Endothelial cell of umbilical vein (primary cell): Measurements from ENCODE around the gene GIT2. TPM values are rescaled to one million over a fixed set of nuclear protein-coding genes. Genes with fewer than 3 reads are reported as not detected.

ENCODE experiments used
- BruUV-seq: library from RNA; stranded (reverse); fragments of 400-500 nt; replicated peaks from 2 replicates; lab custom pipeline; 2021; lab: Mats Ljungman, UMichigan
- CTCF ChIA-PET: fragments of 300-600, 350-600 bp; sonication (Branson Sonifier 250); formaldehyde crosslinking; loops from one replicate; lab custom pipeline; 2021; ENCODE audit warnings: antibody characterized with exemption, inconsistent platforms; lab: Charles Lee
- POLR2A ChIA-PET: fragments of 300-600, 350-600 bp; sonication (Branson Sonifier 250); formaldehyde crosslinking; loops from one replicate; lab custom pipeline; 2021; ENCODE audit warnings: antibody characterized with exemption, inconsistent platforms; lab: Charles Lee
- DNase-seq: peaks from one replicate; pipeline ENCODE4 v3.0.0-alpha.2; 2011; ENCODE audit warnings: low read depth, low spot score
- FAIRE-seq: peaks from 2 replicates; lab custom pipeline; 2011; peaks lifted over from hg19 to GRCh38; lab: Jason Lieb, UNC
- H2AFZ ChIP-seq: 2 replicates; pipeline ENCODE4 v1.6.0; 2012; ENCODE audit warnings: low read depth, low read length, control low read depth, inconsistent platforms
- H3K27ac ChIP-seq: 2 replicates; pipeline ENCODE4 v1.5.1; 2011; ENCODE audit warnings: low read depth, mild to moderate bottlenecking, control low read depth, low read length, moderate library complexity; ENCODE audit not compliant: insufficient read depth
- H3K27me3 ChIP-seq, 2 experiments: 2 replicates each; pipeline versions ENCODE4 v1.6.0 to v1.6.1; 2011; ENCODE audit warnings: low read length in 2 of 2, mixed read lengths in 1 of 2; ENCODE audit not compliant: control insufficient read depth in 2 of 2, insufficient read depth in 2 of 2
- H3K36me3 ChIP-seq, 2 experiments: 2 replicates in 1 of 2; 3 replicates in 1 of 2; pipeline ENCODE4 v1.5.1; 2011; ENCODE audit warnings: low read length in 2 of 2, mild to moderate bottlenecking in 1 of 2, moderate library complexity in 1 of 2; ENCODE audit not compliant: control insufficient read depth in 2 of 2, insufficient read depth in 2 of 2; ENCODE audit errors: extremely low read depth in 1 of 2
- H3K4me1 ChIP-seq: 3 replicates; pipeline ENCODE4 v1.5.1; 2011; ENCODE audit warnings: mild to moderate bottlenecking, low read length; ENCODE audit not compliant: control insufficient read depth, insufficient read depth; ENCODE audit errors: extremely low read depth
- H3K4me2 ChIP-seq: 2 replicates; pipeline ENCODE4 v1.6.1; 2011; ENCODE audit warnings: low read length, control low read depth, mixed read lengths; ENCODE audit not compliant: insufficient read depth
- H3K4me3 ChIP-seq, 3 experiments: fragments of 200-600 bp in 1 of 3; sonication (generic), shearing (Covaris generic) in 1 of 3; replicated peaks in 1 of 3; 2 replicates each; pipeline ENCODE4 v1.5.1; 2011 to 2016; ENCODE audit warnings: control low read depth in 3 of 3, low read length in 3 of 3, mild to moderate bottlenecking in 2 of 3, inconsistent platforms in 1 of 3, low read depth in 1 of 3, moderate library complexity in 1 of 3; ENCODE audit not compliant: insufficient read depth in 1 of 3
- H3K79me2 ChIP-seq: 2 replicates; pipeline ENCODE4 v1.6.0; 2012; ENCODE audit warnings: low read length, inconsistent platforms; ENCODE audit not compliant: control insufficient read depth, insufficient read depth
- H3K9ac ChIP-seq: replicated peaks from 2 replicates; pipeline ENCODE3; 2011; ENCODE audit warnings: low read length, control low read depth; ENCODE audit not compliant: insufficient read depth; ENCODE audit errors: extremely low read depth
- H3K9me1 ChIP-seq: replicated peaks from 3 replicates; pipeline ENCODE4 v1.6.0; 2011; ENCODE audit warnings: mild to moderate bottlenecking, low read length; ENCODE audit not compliant: control insufficient read depth, insufficient read depth; ENCODE audit errors: extremely low read depth
- H3K9me3 ChIP-seq: replicated peaks from 2 replicates; pipeline ENCODE4 v1.5.1; 2012; ENCODE audit warnings: low read length, inconsistent platforms; ENCODE audit not compliant: control insufficient read depth, insufficient read depth
- H4K20me1 ChIP-seq: replicated peaks from 2 replicates; pipeline ENCODE3; 2011; ENCODE audit warnings: mild to moderate bottlenecking, low read length; ENCODE audit not compliant: control insufficient read depth, insufficient read depth; ENCODE audit errors: extremely low read depth
- CTCF ChIP-seq, 2 donors: IDR thresholded peaks; 1 replicate in 1 of 2; 2 replicates in 1 of 2; pipeline ENCODE4 v1.5.1; 2011; ENCODE audit warnings: low read length in 2 of 2, mild to moderate bottlenecking in 2 of 2, moderate library complexity in 2 of 2, control low read depth in 1 of 2, inconsistent platforms in 1 of 2, low read depth in 1 of 2; ENCODE audit not compliant: insufficient read depth in 1 of 2; ENCODE audit errors: extremely low read depth in 1 of 2
- EZH2 ChIP-seq: IDR thresholded peaks from 2 replicates; pipeline ENCODE4 v1.6.1; 2012; ENCODE audit warnings: borderline replicate concordance, low read depth, mild to moderate bottlenecking, moderate library complexity, low read length, inconsistent platforms; ENCODE audit not compliant: severe bottlenecking
- FOS ChIP-seq: IDR thresholded peaks from 2 replicates; pipeline ENCODE4 v1.6.1; 2011; ENCODE audit warnings: mild to moderate bottlenecking, low read length, moderate library complexity, borderline replicate concordance; ENCODE audit not compliant: insufficient read depth
- GATA2 ChIP-seq: IDR thresholded peaks from 2 replicates; pipeline ENCODE4 v1.7.0; 2011; ENCODE audit warnings: low read depth, mild to moderate bottlenecking, moderate library complexity, mixed read lengths, low read length; ENCODE audit not compliant: insufficient read length, insufficient read depth
- JUN ChIP-seq: IDR thresholded peaks from 2 replicates; pipeline ENCODE4 v1.6.1; 2011; ENCODE audit warnings: borderline replicate concordance, low read depth; ENCODE audit not compliant: insufficient read length, insufficient read depth
- MAX ChIP-seq: IDR thresholded peaks from 2 replicates; pipeline ENCODE4 v1.6.1; 2011; ENCODE audit not compliant: insufficient read depth, insufficient read length
- MYC ChIP-seq: IDR thresholded peaks from one replicate; pipeline ENCODE4 v1.6.1; 2011; ENCODE audit warnings: mild to moderate bottlenecking, low read depth, low read length
- POLR2A ChIP-seq: IDR thresholded peaks from 2 replicates; pipeline ENCODE4 v1.6.1; 2012; ENCODE audit warnings: low read depth, mild to moderate bottlenecking, control low read depth, low read length
- POLR2AphosphoS5 ChIP-seq: IDR thresholded peaks from 2 replicates; pipeline ENCODE4 v1.6.1; 2012; ENCODE audit warnings: low read depth, mild to moderate bottlenecking, control low read depth, low read length, moderate library complexity; ENCODE audit not compliant: insufficient read depth
- dilution Hi-C: fragments of 300-500 bp; cut with MboI; formaldehyde crosslinking; loops from one replicate; pipeline ENCODE4 v1.15.0; 2019; ENCODE audit warnings: low sequenced_read_pairs; ENCODE audit not compliant: extremely low pct_ligation_motif_present
- intact Hi-C: fragments of 100-400 bp; cut with micrococcal nuclease; formaldehyde crosslinking; loops from one replicate; pipeline ENCODE4 v1.10.0; 2022
- polyA plus RNA-seq, 4 experiments: library from polyadenylated mRNA; depleted of rRNA in 3 of 4; stranded (reverse) in 3 of 4; unstranded in 1 of 4; fragments of >200 nt; gene quantifications; 2 replicates each; pipeline versions ENCODE4 v1.2.1 to v1.2.3, GENCODE V29; 2011 to 2012; ENCODE audit warnings: missing spikeins in 1 of 4
- total RNA-seq: library from RNA; stranded (reverse); gene quantifications from 2 replicates; pipeline ENCODE4 v1.2.3, GENCODE V29; 2021

The GIT2 gene
- total and polyA plus RNA-seq, 2 donors (not counting 3 experiments of a cell fraction or from before 2014, with no cell fraction given) = 37.3 to 77.2 TPM

DNA sequence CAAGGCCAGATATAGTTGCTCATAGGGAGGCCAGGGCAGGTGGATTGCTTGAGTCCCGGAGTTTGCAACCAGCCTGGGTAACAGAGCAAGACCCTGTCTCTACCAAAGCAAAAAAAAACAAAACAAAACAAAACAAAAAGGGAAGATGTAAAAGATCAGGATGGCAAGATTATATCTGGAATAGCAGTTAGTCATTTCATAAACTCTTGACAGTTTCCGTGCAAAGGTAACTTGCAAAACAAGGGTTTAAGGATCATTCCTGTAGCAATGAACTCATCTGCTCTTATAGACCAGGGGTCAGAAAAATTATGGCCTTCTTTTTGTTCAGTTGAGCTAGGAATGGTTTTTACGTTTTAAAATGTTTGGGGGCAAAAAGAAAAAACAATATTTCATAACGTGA lies 29.6 kb downstream of the GIT2 start:
- no peak overlapping the region for H3K4me2 ChIP-seq
- no peaks in the 10 kb centered on the region for H4K20me1 ChIP-seq
- intact Hi-C loops (no loop called here), dilution Hi-C loops (no loop called here)
- BruUV-seq = no TSS peak
- H2AFZ ChIP-seq = no peak overlapping the region
- H3K79me2 ChIP-seq = no peaks in the 10 kb centered on the region
- FAIRE-seq (no peak), DNase-seq (no peak)
- ChIA-PET CTCF (interaction anchor here (0.6 kb wide), 1 partner anchor 50 kb away, joined by 4 read pairs; no protein-coding TSS in a partner anchor), POLR2A (interaction anchor here (0.7 kb wide), 1 partner anchor 304 kb away, joined by 3 read pairs; no protein-coding TSS in a partner anchor)
- H3K9ac ChIP-seq = no peak overlapping the region
- H3K36me3 ChIP-seq = peaks cover 10 to 14% of the 10 kb centered on the region in 2 experiments
- H3K4me3 ChIP-seq = no peak overlapping the region
- no peaks in the 10 kb centered on the region for H3K9me1 ChIP-seq
- no peaks in the 10 kb centered on the region for H3K27me3 ChIP-seq
- peaks cover 16% of the 10 kb centered on the region for H3K4me1 ChIP-seq
- TF ChIP-seq JUN (no peak), FOS (no peak), GATA2 (no peak), MYC (no peak)
- H3K27ac ChIP-seq = no peak overlapping the region
- H3K9me3 ChIP-seq = no peaks in the 10 kb centered on the region

- dilution Hi-C loops (no loop called here), intact Hi-C loops (no loop called here)
- Histone ChIP-seq H3K9me3 (no peaks in the 10 kb centered on the region), H2AFZ (no peak overlapping the region), H3K4me1 (peaks cover 16% of the 10 kb centered on the region), H3K4me3 (no peak overlapping the region), H4K20me1 (no peaks in the 10 kb centered on the region), H3K27me3 (no peaks in the 10 kb centered on the region), H3K36me3 (peaks cover 18 to 20% of the 10 kb centered on the region in 2 experiments), H3K9me1 (no peaks in the 10 kb centered on the region), H3K4me2 (no peak overlapping the region), H3K9ac (no peak overlapping the region), H3K27ac (no peak overlapping the region), H3K79me2 (no peaks in the 10 kb centered on the region)
- peak; percentile 89 for FAIRE-seq
- TF ChIP-seq MYC (no peak), JUN (no peak), GATA2 (peak; percentile 82), EZH2 (no peak), FOS (peak; percentile 39), CTCF (IDR thresholded peaks at IDR 0.05; ENCODE audit: extremely low read depth in 1 of 2, insufficient read depth in 1 of 2, low read depth in 1 of 2, low read length in 2 of 2) (no peak), POLR2A (no peak), POLR2AphosphoS5 (peak; percentile 40), MAX (no peak)
- CTCF ChIA-PET = interaction anchor here (0.8 to 1.6 kb wide), 6 partner anchors 12 to 467 kb away, joined by 3 to 8 read pairs (median 4); partner anchors contain the start of gene TCHP
- no TSS peak for BruUV-seq
- POLR2A ChIA-PET = interaction anchor here (0.6 kb wide), 1 partner anchor 25 kb away, joined by 9 read pairs; no protein-coding TSS in a partner anchor
- peak; percentile 79 for DNase-seq
These were observed 32.3 kb downstream of the GIT2 start for GRCh38 chr12:109963743-109964429.
